NCI-H526 treated with DMSO at 0.1 percent for 48 hours (cell line): Measurements from ENCODE around the gene EFCAB14.
"Not testable (repeated sequence)": the region's sequence is repeated elsewhere in the genome, so short reads cannot be mapped to it uniquely, and the experiment has no call there.

ENCODE experiments used
- DNase-seq: peaks from one replicate; lab custom pipeline; 2025; lab: John Stamatoyannopoulos, UW

The EFCAB14 gene, protein sequence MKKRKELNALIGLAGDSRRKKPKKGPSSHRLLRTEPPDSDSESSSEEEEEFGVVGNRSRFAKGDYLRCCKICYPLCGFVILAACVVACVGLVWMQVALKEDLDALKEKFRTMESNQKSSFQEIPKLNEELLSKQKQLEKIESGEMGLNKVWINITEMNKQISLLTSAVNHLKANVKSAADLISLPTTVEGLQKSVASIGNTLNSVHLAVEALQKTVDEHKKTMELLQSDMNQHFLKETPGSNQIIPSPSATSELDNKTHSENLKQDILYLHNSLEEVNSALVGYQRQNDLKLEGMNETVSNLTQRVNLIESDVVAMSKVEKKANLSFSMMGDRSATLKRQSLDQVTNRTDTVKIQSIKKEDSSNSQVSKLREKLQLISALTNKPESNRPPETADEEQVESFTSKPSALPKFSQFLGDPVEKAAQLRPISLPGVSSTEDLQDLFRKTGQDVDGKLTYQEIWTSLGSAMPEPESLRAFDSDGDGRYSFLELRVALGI

GRCh38 chr1:46718727-46719622, at the start of gene EFCAB14:
Gene EFCAB14 (minus strand): TSS chr1:46719114. CDS start chr1:46718087, 1,027 bp downstream.
- peak; percentile 90 for DNase-seq

DNA sequence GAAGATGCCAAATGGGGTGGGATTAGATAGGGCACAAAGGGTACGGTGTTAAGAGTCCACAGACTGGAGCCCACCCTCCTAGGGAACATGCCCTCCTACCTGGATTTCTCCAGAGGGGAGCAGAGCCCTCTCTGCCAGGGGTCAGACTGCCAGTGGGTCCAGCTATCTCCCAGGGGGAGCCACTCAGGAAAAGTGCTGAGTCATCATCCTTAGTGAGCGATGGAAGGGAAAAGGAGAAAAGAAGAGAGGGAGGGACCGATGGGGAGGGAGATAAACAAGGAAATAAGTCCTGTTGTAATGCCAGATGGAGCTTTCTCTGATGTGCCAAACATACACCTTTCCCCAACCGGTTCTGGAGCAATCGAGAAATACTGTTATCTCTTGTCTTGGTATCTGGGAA, 49.5 kb upstream of the EFCAB14 start:
- no peak for DNase-seq

DNA sequence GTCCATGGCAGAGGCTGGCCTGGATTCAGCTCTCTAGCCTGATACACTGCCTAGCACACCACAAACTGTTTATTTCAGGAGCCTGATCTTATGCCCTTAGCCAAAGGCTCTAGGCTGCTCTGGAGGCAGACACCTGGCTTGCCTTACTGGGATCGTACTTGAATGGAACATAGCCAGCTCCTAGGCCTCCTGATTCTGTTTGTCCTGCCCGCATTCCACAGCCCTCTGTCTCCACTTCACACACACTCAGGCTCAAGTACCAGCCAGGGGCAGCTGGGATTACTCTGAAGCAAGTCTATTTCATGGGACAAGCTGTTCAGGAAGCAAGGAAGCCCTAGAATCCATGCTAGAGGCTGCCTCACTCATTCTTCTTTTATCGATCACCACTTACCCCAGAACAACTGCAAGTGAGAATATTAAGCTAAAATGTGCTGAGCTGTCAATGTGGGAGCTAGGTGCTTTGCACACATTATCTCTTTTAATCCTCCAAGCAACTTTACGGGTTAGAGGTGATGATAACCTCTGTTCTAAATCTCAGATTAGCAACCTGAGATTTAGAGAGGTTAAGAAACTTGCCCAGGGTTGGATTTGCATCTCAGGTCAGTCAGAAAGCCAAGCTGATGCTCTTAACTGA, 48.9 kb upstream of the EFCAB14 start:
- no peak for DNase-seq

- no peak for DNase-seq
Observed at GRCh38 chr1:46764402-46764801, 45.5 kb upstream of the EFCAB14 start.

GRCh38 chr1:46761740-46762139, 42.8 kb upstream of the EFCAB14 start:
- no peak for DNase-seq

- DNase-seq, result no peak
Observed at GRCh38 chr1:46760558-46761166, 41.7 kb upstream of the EFCAB14 start.

- no peak for DNase-seq
Observed at GRCh38 chr1:46757956-46758528, 39.1 kb upstream of the EFCAB14 start.

DNA sequence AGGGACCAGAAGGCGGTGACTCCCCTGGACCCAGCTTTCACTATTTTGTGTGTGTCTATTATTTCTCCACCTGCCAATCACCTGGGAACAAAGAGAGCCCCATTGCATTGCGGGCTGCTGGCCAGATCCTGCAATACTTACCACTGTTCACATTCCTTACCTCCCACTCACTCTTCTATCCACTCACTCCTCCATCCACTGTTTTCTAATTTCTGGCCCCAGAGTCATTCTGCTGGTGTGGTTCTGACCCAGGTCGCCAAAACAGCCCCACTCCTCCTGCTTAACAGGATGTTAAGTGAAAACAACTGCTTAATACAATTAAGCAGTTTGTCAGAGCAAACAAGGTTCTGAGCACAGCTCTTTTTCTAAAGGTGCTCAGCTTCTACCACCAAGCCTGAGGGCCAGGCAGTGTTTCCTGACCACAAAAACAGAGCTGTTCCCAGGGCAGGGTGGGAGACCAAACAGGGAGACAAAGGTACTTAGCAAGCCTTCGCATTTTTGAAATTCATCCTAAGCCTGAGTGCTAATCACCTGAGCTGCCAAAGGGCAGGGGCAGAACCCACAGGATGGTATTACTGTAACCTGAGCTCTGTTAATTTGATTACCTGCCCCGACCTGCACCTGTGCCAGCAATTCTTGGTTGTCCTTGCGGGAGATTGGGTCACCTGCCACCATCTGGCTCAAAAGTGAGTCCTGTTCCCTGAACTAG, 38.5 kb upstream of the EFCAB14 start:
- peak; percentile 88 for DNase-seq

GRCh38 chr1:46755121-46755520, 36.2 kb upstream of the EFCAB14 start:
- no peak for DNase-seq

GRCh38 chr1:46754707-46755106, 35.8 kb upstream of the EFCAB14 start:
- not testable (repeated sequence) for DNase-seq

- DNase-seq, result no peak
Observed at GRCh38 chr1:46753985-46754384, 35.1 kb upstream of the EFCAB14 start.

DNA sequence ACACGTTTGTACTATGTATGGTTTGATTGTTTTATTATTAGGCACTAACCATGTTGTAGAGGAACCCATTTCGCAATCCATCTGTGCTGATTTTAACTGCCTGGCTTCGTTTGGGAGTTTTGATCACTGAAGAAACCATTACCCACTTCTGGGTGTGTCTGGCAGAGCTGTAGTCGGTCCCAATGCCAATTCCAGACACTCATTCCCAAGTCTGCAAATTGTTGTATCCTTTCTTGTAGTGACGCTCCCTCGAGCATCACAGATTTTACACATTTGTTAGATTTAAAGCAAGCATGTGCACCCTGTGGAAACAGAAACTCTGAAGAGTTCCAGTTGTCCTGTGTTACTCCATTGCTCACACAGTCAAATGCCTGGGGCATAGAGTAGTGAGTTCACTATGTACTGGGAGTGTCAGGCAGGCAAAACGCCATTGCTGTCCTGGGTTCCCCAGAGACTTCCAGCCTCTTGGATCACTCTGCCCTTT, 31.0 kb upstream of the EFCAB14 start:
- DNase-seq, result no peak

GRCh38 chr1:46749404-46749803, 30.5 kb upstream of the EFCAB14 start:
- no peak for DNase-seq

DNA sequence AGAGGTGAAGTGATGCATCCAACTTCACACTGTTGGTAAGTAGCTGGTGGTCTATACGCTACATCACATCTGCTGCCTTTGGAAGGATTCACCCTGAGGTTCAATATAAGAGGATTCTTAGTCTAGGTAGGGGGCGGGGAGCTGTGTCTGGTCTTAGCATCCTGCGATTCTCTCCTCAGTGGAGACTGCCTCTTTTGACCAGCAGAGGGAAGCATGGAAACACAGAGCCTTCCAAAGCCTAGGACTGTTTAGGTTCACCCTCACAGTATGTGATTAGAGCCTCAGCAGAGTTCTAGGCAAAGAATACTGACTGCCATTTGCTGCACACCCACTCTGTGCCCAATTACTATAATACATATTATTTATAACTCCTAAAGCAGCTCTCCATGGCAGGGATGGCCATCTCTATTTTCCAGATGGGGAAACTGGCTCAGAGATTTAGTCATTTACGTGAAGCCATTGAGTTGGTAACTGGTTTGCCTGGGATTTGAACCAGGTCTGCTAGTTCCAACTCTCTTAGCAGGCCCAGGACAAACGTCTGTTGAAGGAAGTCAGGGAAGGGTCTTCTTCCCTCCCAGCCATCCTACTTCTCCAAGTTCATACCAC, 28.9 kb upstream of the EFCAB14 start:
- peak; percentile 56 for DNase-seq

- no peak for DNase-seq
Observed at GRCh38 chr1:46742069-46742468, 23.2 kb upstream of the EFCAB14 start.

- no peak for DNase-seq
Observed at GRCh38 chr1:46735708-46736324, 16.9 kb upstream of the EFCAB14 start.

- not testable (repeated sequence) for DNase-seq
Observed at GRCh38 chr1:46728327-46728873, 9.5 kb upstream of the EFCAB14 start.

GRCh38 chr1:46725736-46726108, 6.8 kb upstream of the EFCAB14 start:
- no peak for DNase-seq

DNA sequence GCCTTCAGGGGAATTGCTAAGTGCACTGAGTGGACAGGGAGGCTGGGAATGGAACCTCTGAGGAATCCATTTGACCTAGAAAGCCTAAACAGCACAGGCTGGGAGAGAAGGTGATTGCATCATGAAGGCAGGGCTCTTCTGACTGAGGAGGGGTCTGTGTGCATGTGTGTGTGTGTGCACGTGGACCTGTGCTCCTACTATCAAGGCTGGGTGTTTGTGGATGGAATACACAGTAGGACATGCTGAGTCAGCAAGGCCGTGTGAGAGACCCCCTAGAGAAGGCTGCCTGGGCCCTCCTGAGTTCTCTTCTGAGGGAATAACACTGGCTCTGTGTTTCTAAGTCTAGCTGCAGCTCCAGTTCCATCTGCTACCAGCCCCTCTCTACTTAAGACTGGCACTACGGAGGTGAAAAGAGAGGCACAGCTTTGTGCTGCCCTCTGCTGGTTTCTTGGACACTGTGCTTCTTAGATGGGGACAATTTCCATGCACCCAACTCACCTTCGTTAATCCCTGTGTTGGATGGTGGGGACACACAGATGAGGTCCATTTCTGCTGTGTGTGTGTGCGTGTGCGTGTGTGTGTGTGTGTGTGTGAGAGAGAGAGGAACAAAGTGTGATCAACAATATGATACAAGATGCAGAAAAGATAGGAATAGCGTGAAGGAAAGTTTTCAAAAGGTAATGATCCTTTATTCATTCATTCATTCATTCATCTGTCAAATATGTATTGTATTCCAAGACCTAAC, 6.2 kb upstream of the EFCAB14 start:
- peak; percentile 64 for DNase-seq
